IMR-90 (cell line): Measurements from ENCODE around the gene HS6ST3. TPM values are rescaled to one million over a fixed set of nuclear protein-coding genes. Genes with fewer than 3 reads are reported as not detected.

Experiments
- ATAC-seq: fragments of 200-7000 bp; cut with Tn5 transposase; 2 replicates; pipeline ENCODE4 v1.9.1; 2020; ENCODE audit warnings: low read depth, mild to moderate bottlenecking, moderate library complexity
- BruUV-seq: library from RNA; stranded (reverse); fragments of 400-500 nt; replicated peaks from 2 replicates; lab custom pipeline; 2021; lab: Mats Ljungman, UMichigan
- CTCF ChIA-PET: fragments of 300-600 bp; formaldehyde crosslinking; extraction: SDS; loops from one replicate; lab custom pipeline; 2021; ENCODE audit warnings: antibody characterized with exemption; lab: Yijun Ruan, JAX
- POLR2A ChIA-PET: fragments of 300-600 bp; sonication (Branson Sonifier 250); formaldehyde crosslinking; loops from one replicate; lab custom pipeline; 2022; ENCODE audit warnings: antibody characterized with exemption; ENCODE audit not compliant: unreplicated experiment; lab: Charles Lee
- DNase-seq: peaks from one replicate; pipeline ENCODE4 v3.0.0; 2013
- H2AFZ ChIP-seq: replicated peaks from 2 replicates; pipeline ENCODE3; 2013; ENCODE audit warnings: low read length, mild to moderate bottlenecking; ENCODE audit not compliant: poor library complexity
- H2AK5ac ChIP-seq: 2 replicates; pipeline ENCODE4 v1.6.1; 2013; ENCODE audit warnings: low read depth, low read length, inconsistent platforms
- H2AK9ac ChIP-seq: replicated peaks from 2 replicates; pipeline ENCODE3; 2013; ENCODE audit warnings: mild to moderate bottlenecking, low read depth, low read length, moderate library complexity; ENCODE audit not compliant: poor library complexity
- H2BK120ac ChIP-seq: 2 replicates; pipeline ENCODE4 v1.6.1; 2013; ENCODE audit warnings: low read depth, low read length, inconsistent platforms
- H2BK15ac ChIP-seq: 3 replicates; pipeline ENCODE4 v1.6.1; 2013; ENCODE audit warnings: low read depth, low read length, inconsistent platforms
- H2BK20ac ChIP-seq: 2 replicates; pipeline ENCODE4 v1.6.1; 2013; ENCODE audit warnings: low read depth, mild to moderate bottlenecking, inconsistent platforms, low read length, moderate library complexity
- H2BK5ac ChIP-seq: 2 replicates; pipeline ENCODE4 v1.6.1; 2013; ENCODE audit warnings: mild to moderate bottlenecking, low read depth, low read length, inconsistent platforms; ENCODE audit not compliant: poor library complexity, severe bottlenecking
- H3K14ac ChIP-seq: replicated peaks from 2 replicates; pipeline ENCODE4 v1.6.1; 2013; ENCODE audit warnings: low read depth, low read length, inconsistent platforms
- H3K18ac ChIP-seq: 2 replicates; pipeline ENCODE4 v1.6.1; 2013; ENCODE audit warnings: low read depth, low read length, control low read depth
- H3K23ac ChIP-seq: 2 replicates; pipeline ENCODE4 v1.6.1; 2013; ENCODE audit warnings: low read depth, low read length, inconsistent platforms
- H3K27ac ChIP-seq: 2 replicates; pipeline ENCODE4 v1.5.1; 2013; ENCODE audit warnings: mild to moderate bottlenecking, control low read depth, low read length; ENCODE audit not compliant: insufficient read depth
- H3K27me3 ChIP-seq: 2 replicates; pipeline ENCODE4 v1.6.1; 2013; ENCODE audit warnings: low read length; ENCODE audit not compliant: control insufficient read depth, insufficient read depth
- H3K36me3 ChIP-seq: 2 replicates; pipeline ENCODE4 v1.6.1; 2013; ENCODE audit warnings: low read length, mixed read lengths; ENCODE audit not compliant: control insufficient read depth, insufficient read depth
- H3K4ac ChIP-seq: 2 replicates; pipeline ENCODE4 v1.6.1; 2013; ENCODE audit warnings: low read depth, low read length, inconsistent platforms
- H3K4me1 ChIP-seq: 2 replicates; pipeline ENCODE4 v1.6.1; 2013; ENCODE audit warnings: low read length, mixed read lengths; ENCODE audit not compliant: control insufficient read depth, insufficient read depth
- H3K4me2 ChIP-seq: 2 replicates; pipeline ENCODE4 v1.6.1; 2013; ENCODE audit warnings: low read depth, mild to moderate bottlenecking, control low read depth, low read length, moderate library complexity
- H3K4me3 ChIP-seq: 2 replicates; pipeline ENCODE4 v1.5.1; 2013; ENCODE audit warnings: low read depth, mild to moderate bottlenecking, control low read depth, low read length, moderate library complexity; ENCODE audit not compliant: insufficient read depth
- H3K56ac ChIP-seq: 2 replicates; pipeline ENCODE4 v1.6.1; 2013; ENCODE audit warnings: low read length, inconsistent platforms; ENCODE audit not compliant: insufficient read depth; ENCODE audit errors: extremely low read depth
- H3K79me1 ChIP-seq, 2 experiments: 2 replicates each; pipeline ENCODE4 v1.6.1; 2013; ENCODE audit warnings: low read length in 2 of 2, inconsistent platforms in 1 of 2, low read depth in 1 of 2
- H3K9ac ChIP-seq: 2 replicates; pipeline ENCODE4 v1.6.1; 2013; ENCODE audit warnings: low read depth, low read length, control low read depth
- H3K9me1 ChIP-seq: 2 replicates; pipeline ENCODE4 v1.6.1; 2013; ENCODE audit warnings: low read length, inconsistent platforms; ENCODE audit not compliant: insufficient read depth
- H3K9me3 ChIP-seq: 2 replicates; pipeline ENCODE4 v1.6.1; 2013; ENCODE audit warnings: low read length; ENCODE audit not compliant: control insufficient read depth, insufficient read depth
- H4K20me1 ChIP-seq: 2 replicates; pipeline ENCODE4 v1.6.1; 2013; ENCODE audit warnings: low read length, inconsistent platforms; ENCODE audit not compliant: insufficient read depth
- H4K5ac ChIP-seq: 2 replicates; pipeline ENCODE4 v1.6.1; 2013; ENCODE audit warnings: mild to moderate bottlenecking, low read depth, low read length, control low read depth
- H4K8ac ChIP-seq, 2 experiments: 2 replicates each; pipeline ENCODE4 v1.6.1; 2013; ENCODE audit warnings: low read depth in 2 of 2, low read length in 2 of 2, control low read depth in 1 of 2, inconsistent platforms in 1 of 2
- H4K91ac ChIP-seq: 2 replicates; pipeline ENCODE4 v1.6.1; 2013; ENCODE audit warnings: low read depth, low read length, inconsistent platforms; ENCODE audit not compliant: insufficient read depth
- BHLHE40 ChIP-seq: fragments of 150-350 bp; IDR thresholded peaks from 2 replicates; pipeline ENCODE4 v1.6.1; 2016; ENCODE audit warnings: mild to moderate bottlenecking, low read depth, low read length
- CEBPB ChIP-seq: IDR thresholded peaks from 2 replicates; pipeline ENCODE4 v1.6.1; 2012; ENCODE audit warnings: low read depth, low read length, improper control_type of control experiment
- CHD1 ChIP-seq: IDR thresholded peaks from 2 replicates; pipeline ENCODE4 v1.6.1; 2012; ENCODE audit warnings: low read depth, low read length, improper control_type of control experiment
- CTCF ChIP-seq: conservative IDR thresholded peaks from 2 replicates; pipeline ENCODE4 v1.5.1; 2012; ENCODE audit warnings: mild to moderate bottlenecking, low read depth, low read length, improper control_type of control experiment
- FOS ChIP-seq: fragments of 150-350 bp; IDR thresholded peaks from 2 replicates; pipeline ENCODE4 v1.6.1; 2016; ENCODE audit warnings: low read depth, low read length
- MAFK ChIP-seq: IDR thresholded peaks from 2 replicates; pipeline ENCODE4 v1.6.1; 2012; ENCODE audit warnings: low read depth, low read length, improper control_type of control experiment
- MAZ ChIP-seq: IDR thresholded peaks from 2 replicates; pipeline ENCODE4 v1.6.1; 2012; ENCODE audit warnings: low read depth, mild to moderate bottlenecking, low read length, improper control_type of control experiment, moderate library complexity, borderline replicate concordance
- MXI1 ChIP-seq: IDR thresholded peaks from 2 replicates; pipeline ENCODE4 v1.6.1; 2012; ENCODE audit warnings: low read depth, mild to moderate bottlenecking, low read length, moderate library complexity, borderline replicate concordance
- NFE2L2 ChIP-seq: fragments of 150-350 bp; IDR thresholded peaks from 2 replicates; pipeline ENCODE4 v1.6.1; 2016; ENCODE audit warnings: low read depth, mild to moderate bottlenecking, low read length
- POLR2A ChIP-seq: IDR thresholded peaks from 2 replicates; pipeline ENCODE4 v1.6.1; 2012; ENCODE audit warnings: mild to moderate bottlenecking, low read depth, low read length
- RAD21 ChIP-seq: IDR thresholded peaks from 2 replicates; pipeline ENCODE4 v1.6.1; 2012; ENCODE audit warnings: low read length, improper control_type of control experiment
- RCOR1 ChIP-seq: IDR thresholded peaks from 2 replicates; pipeline ENCODE4 v1.6.1; 2012; ENCODE audit warnings: mild to moderate bottlenecking, low read length, improper control_type of control experiment; ENCODE audit not compliant: insufficient replicate concordance
- RFX5 ChIP-seq: IDR thresholded peaks from 2 replicates; pipeline ENCODE4 v1.8.0; 2012; ENCODE audit warnings: low read depth, mild to moderate bottlenecking, low read length, moderate library complexity
- SMC3 ChIP-seq: fragments of 150-350 bp; IDR thresholded peaks from 2 replicates; pipeline ENCODE4 v1.6.1; 2016; ENCODE audit warnings: low read depth, mild to moderate bottlenecking, antibody characterized with exemption, low read length, moderate library complexity
- USF2 ChIP-seq: fragments of 150-350 bp; IDR thresholded peaks from 2 replicates; pipeline ENCODE4 v1.6.1; 2017; ENCODE audit warnings: mild to moderate bottlenecking, antibody characterized with exemption, low read length, low read depth
- WGBS, 2 experiments: methylation state at CpG; one replicate each; pipeline versions ENCODE4 v1.1.5 to v1.1.7; 2013; ENCODE audit warnings: missing lambda C conversion rate in 2 of 2; ENCODE audit not compliant: insufficient read length in 1 of 2; ENCODE audit errors: extremely low coverage in 2 of 2; 5-methylcytosine and 5-hydroxymethylcytosine counted together
- dilution Hi-C: fragments of 300-500 bp; cut with HindIII; formaldehyde crosslinking; loops from one replicate; pipeline ENCODE4 v1.14.3; 2018; ENCODE audit warnings: low sequenced_read_pairs; ENCODE audit not compliant: unreplicated experiment
- in situ Hi-C: fragments of 300-500 bp; cut with MboI; formaldehyde crosslinking; loops from 3 replicates; pipeline ENCODE4 v1.14.3; 2019; ENCODE audit warnings: low sequenced_read_pairs, inconsistent platforms, mixed read lengths
- intact Hi-C: fragments of 100-400 bp; cut with micrococcal nuclease; formaldehyde crosslinking; loops from 2 replicates; pipeline ENCODE4 v1.10.0; 2022
- polyA plus RNA-seq, 3 experiments: library from polyadenylated mRNA; depleted of rRNA; stranded (reverse); fragments of >200 nt; gene quantifications; 2 replicates each; pipeline ENCODE4 v1.2.3, GENCODE V29; 2012; ENCODE audit warnings: low replicate concordance in 1 of 3
- total RNA-seq: library from RNA; depleted of rRNA; stranded (reverse); fragments of >200 nt; gene quantifications from 2 replicates; pipeline ENCODE4 v1.2.3, GENCODE V29; 2012
- TF ChIP-seq, protein P1 (sequence below): fragments of 150-350 bp; IDR thresholded peaks from 2 replicates; pipeline ENCODE4 v1.6.1; 2016; ENCODE audit warnings: low read depth, mild to moderate bottlenecking, low read length, moderate library complexity, borderline replicate concordance

HS6ST3 gene
- total and polyA plus RNA-seq, 2 of the 4 experiments (the other 2 are of a cell fraction), result not detected

DNA sequence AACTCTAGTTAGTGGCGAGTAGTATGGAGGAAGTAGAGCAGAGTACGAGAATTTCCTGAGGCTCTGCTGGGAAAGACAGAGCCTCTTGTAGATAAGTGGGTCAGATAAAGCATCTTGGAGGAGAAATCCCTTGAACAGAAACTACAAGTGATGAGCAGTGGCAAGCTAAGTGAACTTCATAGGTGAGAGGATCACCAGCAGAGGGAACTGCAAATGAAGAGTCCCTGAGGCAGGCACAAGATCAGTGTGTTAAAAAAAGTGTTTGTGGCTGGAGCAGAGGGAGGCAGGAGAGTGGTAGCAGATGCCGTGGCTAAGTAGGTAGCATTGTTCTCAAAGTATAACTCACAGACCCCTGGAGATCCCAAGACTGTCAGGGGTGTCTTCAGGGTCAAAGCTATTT, 437.6 kb downstream of the HS6ST3 start:
- Histone ChIP-seq H3K9ac (no peak overlapping the region), H2AFZ (no peak overlapping the region), H2BK5ac (no peak overlapping the region), H3K23ac (no peak overlapping the region), H3K56ac (no peak overlapping the region), H2AK5ac (no peak overlapping the region), H3K4ac (no peak overlapping the region), H4K20me1 (no peaks in the 10 kb centered on the region), H2BK20ac (no peak overlapping the region), H4K5ac (no peak overlapping the region), H3K4me2 (no peak overlapping the region), H2BK120ac (no peak overlapping the region), H3K79me1 (no peaks in the 10 kb centered on the region), H3K9me3 (peaks cover 4% of the 10 kb centered on the region), H3K18ac (no peak overlapping the region), H2AK9ac (no peak overlapping the region), H3K27ac (no peak overlapping the region), H3K14ac (no peak overlapping the region), H3K4me1 (no peaks in the 10 kb centered on the region), H3K27me3 (no peaks in the 10 kb centered on the region), H3K36me3 (no peaks in the 10 kb centered on the region), H2BK15ac (no peak overlapping the region), H3K9me1 (no peaks in the 10 kb centered on the region), H4K8ac (no peak overlapping the region), H4K91ac (no peak overlapping the region), H3K4me3 (no peak overlapping the region)
- ChIA-PET CTCF (no interaction called here), POLR2A (no interaction called here)
- BruUV-seq, result no TSS peak
- TF ChIP-seq BHLHE40, result no peak
- TF ChIP-seq FOS, result no peak
- TF ChIP-seq CTCF, result no peak
- no peak for TF ChIP-seq MAFK
- TF ChIP-seq SMC3, result no peak
- TF ChIP-seq RFX5, result no peak
- TF ChIP-seq RCOR1, result no peak
- TF ChIP-seq CHD1, result no peak
- TF ChIP-seq, protein P1, sequence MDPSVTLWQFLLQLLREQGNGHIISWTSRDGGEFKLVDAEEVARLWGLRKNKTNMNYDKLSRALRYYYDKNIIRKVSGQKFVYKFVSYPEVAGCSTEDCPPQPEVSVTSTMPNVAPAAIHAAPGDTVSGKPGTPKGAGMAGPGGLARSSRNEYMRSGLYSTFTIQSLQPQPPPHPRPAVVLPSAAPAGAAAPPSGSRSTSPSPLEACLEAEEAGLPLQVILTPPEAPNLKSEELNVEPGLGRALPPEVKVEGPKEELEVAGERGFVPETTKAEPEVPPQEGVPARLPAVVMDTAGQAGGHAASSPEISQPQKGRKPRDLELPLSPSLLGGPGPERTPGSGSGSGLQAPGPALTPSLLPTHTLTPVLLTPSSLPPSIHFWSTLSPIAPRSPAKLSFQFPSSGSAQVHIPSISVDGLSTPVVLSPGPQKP, result no peak
- TF ChIP-seq MXI1, result no peak
- no peak for TF ChIP-seq NFE2L2
- no peak for TF ChIP-seq CEBPB
- TF ChIP-seq RAD21, result no peak
- TF ChIP-seq POLR2A, result no peak
- TF ChIP-seq USF2, result no peak
- no peak for TF ChIP-seq MAZ
- intact Hi-C loops (no loop called here), in situ Hi-C loops (no loop called here), dilution Hi-C loops (no loop called here)
- DNase-seq (no peak), ATAC-seq (no peak)
- WGBS, 2 experiments, result no CpG with 5 or more reads among the region's 3 CpGs
